Measurements from ENCODE around the gene OR4S1. TPM values are rescaled to one million over a fixed set of nuclear protein-coding genes. Genes with fewer than 3 reads are reported as not detected.

The OR4S1 gene
- total and polyA plus RNA-seq, 4 donors = not detected

DNA sequence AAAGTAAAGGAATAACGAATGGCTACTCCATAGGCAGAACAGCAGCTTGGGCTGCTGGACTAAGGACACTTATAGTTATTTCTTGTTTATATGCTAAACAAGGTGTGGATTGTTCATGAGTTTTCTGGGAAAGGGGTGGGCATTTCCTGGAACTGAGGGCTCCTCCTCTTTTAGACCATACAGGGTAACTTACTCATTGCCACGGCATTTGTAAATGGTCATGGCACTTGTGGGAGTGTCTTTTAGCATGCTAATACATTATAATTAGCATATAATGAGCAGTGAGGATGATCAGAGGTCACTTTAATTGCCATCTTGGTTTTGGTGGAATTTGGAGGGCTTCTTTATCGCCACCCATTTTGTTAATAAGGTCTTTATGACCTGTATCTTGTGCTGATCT, 35.4 kb upstream of the OR4S1 start:
- TF ChIP-seq RAD21 (IDR thresholded peaks at IDR 0.05) = no peak
- TF ChIP-seq, protein P1, sequence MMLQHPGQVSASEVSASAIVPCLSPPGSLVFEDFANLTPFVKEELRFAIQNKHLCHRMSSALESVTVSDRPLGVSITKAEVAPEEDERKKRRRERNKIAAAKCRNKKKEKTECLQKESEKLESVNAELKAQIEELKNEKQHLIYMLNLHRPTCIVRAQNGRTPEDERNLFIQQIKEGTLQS (IDR thresholded peaks at IDR 0.05) = no peak
- TF ChIP-seq HNF4G (IDR thresholded peaks at IDR 0.05) = no peak
- no peak for TF ChIP-seq CTCF (IDR thresholded peaks at IDR 0.05; ENCODE audit: low read depth, low read length, missing input control)
- TF ChIP-seq NR2F2 (IDR thresholded peaks at IDR 0.05) = no peak
- TF ChIP-seq RXRA (IDR thresholded peaks at IDR 0.05) = no peak
- TF ChIP-seq FOXA2 (IDR thresholded peaks at IDR 0.05) = no peak
- no peak for TF ChIP-seq TAF1 (conservative IDR thresholded peaks at IDR 0.05)
- TF ChIP-seq SP1 (IDR thresholded peaks at IDR 0.05) = no peak
- TF ChIP-seq, protein P2, sequence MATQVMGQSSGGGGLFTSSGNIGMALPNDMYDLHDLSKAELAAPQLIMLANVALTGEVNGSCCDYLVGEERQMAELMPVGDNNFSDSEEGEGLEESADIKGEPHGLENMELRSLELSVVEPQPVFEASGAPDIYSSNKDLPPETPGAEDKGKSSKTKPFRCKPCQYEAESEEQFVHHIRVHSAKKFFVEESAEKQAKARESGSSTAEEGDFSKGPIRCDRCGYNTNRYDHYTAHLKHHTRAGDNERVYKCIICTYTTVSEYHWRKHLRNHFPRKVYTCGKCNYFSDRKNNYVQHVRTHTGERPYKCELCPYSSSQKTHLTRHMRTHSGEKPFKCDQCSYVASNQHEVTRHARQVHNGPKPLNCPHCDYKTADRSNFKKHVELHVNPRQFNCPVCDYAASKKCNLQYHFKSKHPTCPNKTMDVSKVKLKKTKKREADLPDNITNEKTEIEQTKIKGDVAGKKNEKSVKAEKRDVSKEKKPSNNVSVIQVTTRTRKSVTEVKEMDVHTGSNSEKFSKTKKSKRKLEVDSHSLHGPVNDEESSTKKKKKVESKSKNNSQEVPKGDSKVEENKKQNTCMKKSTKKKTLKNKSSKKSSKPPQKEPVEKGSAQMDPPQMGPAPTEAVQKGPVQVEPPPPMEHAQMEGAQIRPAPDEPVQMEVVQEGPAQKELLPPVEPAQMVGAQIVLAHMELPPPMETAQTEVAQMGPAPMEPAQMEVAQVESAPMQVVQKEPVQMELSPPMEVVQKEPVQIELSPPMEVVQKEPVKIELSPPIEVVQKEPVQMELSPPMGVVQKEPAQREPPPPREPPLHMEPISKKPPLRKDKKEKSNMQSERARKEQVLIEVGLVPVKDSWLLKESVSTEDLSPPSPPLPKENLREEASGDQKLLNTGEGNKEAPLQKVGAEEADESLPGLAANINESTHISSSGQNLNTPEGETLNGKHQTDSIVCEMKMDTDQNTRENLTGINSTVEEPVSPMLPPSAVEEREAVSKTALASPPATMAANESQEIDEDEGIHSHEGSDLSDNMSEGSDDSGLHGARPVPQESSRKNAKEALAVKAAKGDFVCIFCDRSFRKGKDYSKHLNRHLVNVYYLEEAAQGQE (IDR thresholded peaks at IDR 0.05) = no peak
- TF ChIP-seq GABPA (IDR thresholded peaks at IDR 0.05 in 1 of 2, conservative IDR thresholded peaks at IDR 0.05 in 1 of 2) = no peak
- TF ChIP-seq, protein P3, sequence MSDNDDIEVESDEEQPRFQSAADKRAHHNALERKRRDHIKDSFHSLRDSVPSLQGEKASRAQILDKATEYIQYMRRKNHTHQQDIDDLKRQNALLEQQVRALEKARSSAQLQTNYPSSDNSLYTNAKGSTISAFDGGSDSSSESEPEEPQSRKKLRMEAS (IDR thresholded peaks at IDR 0.05) = no peak
- no peak for TF ChIP-seq FOXA1 (IDR thresholded peaks at IDR 0.05)
- no peak for TF ChIP-seq ZBTB33 (IDR thresholded peaks at IDR 0.05)
- TF ChIP-seq HNF4A (conservative IDR thresholded peaks at IDR 0.05) = no peak
- no peak for TF ChIP-seq EGR1 (IDR thresholded peaks at IDR 0.05; ENCODE audit: low read depth in 2 of 2)
- no peak for TF ChIP-seq JUND (IDR thresholded peaks at IDR 0.05)
- no peak for TF ChIP-seq YY1 (IDR thresholded peaks at IDR 0.05)
- no peaks in the 10 kb centered on the region for H3K4me1 ChIP-seq (ENCODE audit: control insufficient read depth in 4 of 4, insufficient read depth in 4 of 4, low read length in 3 of 4)

More for the DNA sequence above, 35.4 kb upstream of the OR4S1 start:
- H3K27me3 ChIP-seq (ENCODE audit: control insufficient read depth in 4 of 4, insufficient read depth in 4 of 4, low read length in 3 of 4) = no peaks in the 10 kb centered on the region
- no peak overlapping the region for H3K9ac ChIP-seq (ENCODE audit: low read depth in 1 of 2, low read length in 2 of 2)
- H3K9me3 ChIP-seq (ENCODE audit: control insufficient read depth in 4 of 4, low read length in 3 of 4) = no peaks in the 10 kb centered on the region
- no peaks in the 10 kb centered on the region for H3K36me3 ChIP-seq (ENCODE audit: control insufficient read depth in 4 of 4, insufficient read depth in 3 of 4, low read depth in 1 of 4, low read length in 3 of 4)
- H3K27ac ChIP-seq (ENCODE audit: low read depth in 1 of 2, low read length in 2 of 2) = no peak overlapping the region
- H3K4me3 ChIP-seq (ENCODE audit: low read depth in 1 of 3, low read length in 3 of 3) = no peak overlapping the region
- DNase-seq (ENCODE audit: low spot score) = no peak
- 56% methylated on average over 3 of the region's 3 CpGs for WGBS
